Parathyroid adenoma (tissue), 2 donors: ENCODE results near the gene TTC23.

Experiments used
- H2AFZ ChIP-seq: fragments of 300-600 bp; sonication (generic); one replicate; pipeline ENCODE4 v1.7.0; 2017; ENCODE audit warnings: antibody characterized with exemption, mild to moderate bottlenecking
- H3K27ac ChIP-seq: fragments of 300-600 bp; sonication (generic); one replicate; pipeline ENCODE4 v1.7.0; 2017
- H3K27me3 ChIP-seq: fragments of 300-600 bp; sonication (generic); one replicate; pipeline ENCODE4 v1.7.0; 2017; ENCODE audit warnings: low read length; ENCODE audit not compliant: control insufficient read depth, insufficient read depth
- H3K36me3 ChIP-seq: fragments of 300-600 bp; sonication (generic); one replicate; pipeline ENCODE4 v1.7.0; 2017; ENCODE audit warnings: low read length; ENCODE audit not compliant: control insufficient read depth, insufficient read depth
- H3K4me1 ChIP-seq: fragments of 300-600 bp; sonication (generic); one replicate; pipeline ENCODE4 v1.7.0; 2017; ENCODE audit warnings: control low read depth
- H3K4me2 ChIP-seq: fragments of 300-600 bp; sonication (generic); one replicate; pipeline ENCODE4 v1.7.0; 2017; ENCODE audit warnings: low read length
- H3K4me3 ChIP-seq: fragments of 300-600 bp; sonication (generic); one replicate; pipeline ENCODE4 v1.7.0; 2017; ENCODE audit warnings: low read depth, low read length
- H3K79me2 ChIP-seq: fragments of 300-600 bp; sonication (generic); one replicate; pipeline ENCODE4 v1.7.0; 2017; ENCODE audit warnings: control low read depth
- H3K9ac ChIP-seq: fragments of 300-600 bp; sonication (generic); one replicate; pipeline ENCODE4 v1.7.0; 2017; ENCODE audit warnings: mild to moderate bottlenecking
- H3K9me3 ChIP-seq: fragments of 300-600 bp; sonication (generic); one replicate; pipeline ENCODE4 v1.7.0; 2017; ENCODE audit warnings: low read length; ENCODE audit not compliant: control insufficient read depth
- CTCF ChIP-seq: fragments of 300-600 bp; sonication (generic); IDR thresholded peaks from one replicate; pipeline ENCODE4 v1.7.0; 2017; ENCODE audit warnings: antibody characterized with exemption, mild to moderate bottlenecking
- donor health status: primary hyperparathyroidism.

The TTC23 gene

GRCh38 chr15:99252326-99252725 is 2.9 kb upstream of the TTC23 start:
- Histone ChIP-seq H3K27me3 (no peaks in the 10 kb centered on the region), H3K79me2 (peaks cover 6% of the 10 kb centered on the region), H2AFZ (peak overlapping the region; percentile 77), H3K27ac (no peak overlapping the region), H3K4me3 (peak overlapping the region; percentile 88), H3K36me3 (no peaks in the 10 kb centered on the region), H3K9me3 (no peaks in the 10 kb centered on the region), H3K4me2 (peak overlapping the region; percentile 91), H3K9ac (no peak overlapping the region), H3K4me1 (peaks cover 2% of the 10 kb centered on the region)
- TF ChIP-seq CTCF, result no peak

GRCh38 chr15:99250857-99251841 is 1.8 kb upstream of the TTC23 start, which contains the start of gene LRRC28:
Gene LRRC28 (plus strand): TSS chr15:99251481. CDS start chr15:99255958, 4,477 bp downstream.
- H3K36me3 ChIP-seq, result no peaks in the 10 kb centered on the region
- H3K9me3 ChIP-seq, result no peaks in the 10 kb centered on the region
- H3K79me2 ChIP-seq, result peaks cover 6% of the 10 kb centered on the region
- no peaks in the 10 kb centered on the region for H3K27me3 ChIP-seq
- peak within 1 kb of the TSS; percentile 29 for H3K9ac ChIP-seq
- peak within 1 kb of the TSS; percentile 77 for H2AFZ ChIP-seq
- H3K4me3 ChIP-seq, result peak within 1 kb of the TSS; percentile 88
- no peak for TF ChIP-seq CTCF
- H3K4me2 ChIP-seq, result peak within 1 kb of the TSS; percentile 91
- H3K4me1 ChIP-seq, result peaks cover 2% of the 10 kb centered on the region
- peak within 1 kb of the TSS; percentile 90 for H3K27ac ChIP-seq

- no peak for TF ChIP-seq CTCF
These were observed 1.1 kb upstream of the TTC23 start for GRCh38 chr15:99250494-99250856.

GRCh38 chr15:99250001-99250400 is 620 bp upstream of the TTC23 start:
- Histone ChIP-seq H3K4me2 (peak overlapping the region; percentile 69), H3K79me2 (peaks cover 6% of the 10 kb centered on the region), H3K9me3 (no peaks in the 10 kb centered on the region), H3K4me3 (peak overlapping the region; percentile 84), H3K27me3 (no peaks in the 10 kb centered on the region), H3K9ac (no peak overlapping the region), H3K36me3 (no peaks in the 10 kb centered on the region), H2AFZ (peak overlapping the region; percentile 31), H3K27ac (no peak overlapping the region), H3K4me1 (peaks cover 2% of the 10 kb centered on the region)
- TF ChIP-seq CTCF, result no peak

More at GRCh38 chr15:99250494-99250856, 1.1 kb upstream of the TTC23 start:
- peak overlapping the region; percentile 90 for H3K27ac ChIP-seq
- H3K4me2 ChIP-seq, result peak overlapping the region; percentile 69
- peaks cover 6% of the 10 kb centered on the region for H3K79me2 ChIP-seq
- H3K36me3 ChIP-seq, result no peaks in the 10 kb centered on the region
- peak overlapping the region; percentile 84 for H3K4me3 ChIP-seq
- peaks cover 2% of the 10 kb centered on the region for H3K4me1 ChIP-seq
- H3K9ac ChIP-seq, result no peak overlapping the region
- no peaks in the 10 kb centered on the region for H3K27me3 ChIP-seq
- H3K9me3 ChIP-seq, result no peaks in the 10 kb centered on the region
- H2AFZ ChIP-seq, result peak overlapping the region; percentile 63
